Activated CD8-positive, alpha-beta memory T cell treated with anti-CD3 and anti-CD28 coated beads, Interleukin-2, amount 50 U/mL, for 4 hours (primary cell): ENCODE measurements around the gene CLDN24.

Experiments used
- DNase-seq: peaks from one replicate; pipeline ENCODE4 v3.0.0-alpha.2; 2020

The CLDN24 gene

DNA sequence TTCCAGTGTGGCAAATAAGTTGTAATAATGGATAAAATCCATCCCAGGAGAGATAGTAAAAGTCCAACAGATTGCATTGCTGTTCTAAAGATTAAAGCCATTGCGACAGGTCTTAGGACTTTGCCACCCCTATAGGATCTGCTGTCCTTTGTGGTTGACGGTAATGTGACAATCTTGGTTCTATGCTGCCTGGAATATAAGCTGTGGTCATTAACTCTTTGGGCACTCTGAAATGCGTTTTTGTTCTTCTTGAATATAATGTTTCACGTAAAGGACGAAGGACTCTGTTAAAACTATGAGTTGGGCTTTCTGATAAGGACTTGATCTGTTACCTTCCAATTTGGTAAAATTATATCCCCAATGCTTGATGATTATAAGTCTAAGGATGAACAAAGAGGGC is at the start of gene CLDN24:
TSS of gene CLDN24 (minus strand) at position 101 of the 400 bp plus-strand sequence. CDS start at position 101, 0 bp downstream.
- no peak for DNase-seq

GRCh38 chr4:183370786-183371185 is 48.6 kb upstream of the CLDN24 start:
- no peak for DNase-seq

DNA sequence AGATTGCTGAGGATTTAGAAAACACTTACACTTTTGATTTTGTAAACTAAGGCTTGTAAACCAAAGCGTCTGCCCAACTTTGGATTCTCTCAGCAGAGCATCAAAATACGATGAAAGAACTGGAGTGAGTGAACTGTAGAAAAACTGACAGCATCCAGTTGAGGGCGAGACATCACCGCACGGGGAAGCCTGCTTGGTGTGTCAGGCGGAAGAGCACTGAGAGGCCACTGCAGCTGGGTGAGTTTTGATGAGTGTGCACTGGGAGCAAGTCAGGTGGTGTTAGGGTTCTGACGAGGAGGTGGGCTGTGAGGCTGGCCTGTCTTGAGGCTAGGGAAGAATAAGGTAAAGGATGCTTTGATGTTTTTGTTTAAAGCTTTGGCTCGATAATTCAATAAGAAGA is 46.8 kb upstream of the CLDN24 start:
- DNase-seq: no peak

DNA sequence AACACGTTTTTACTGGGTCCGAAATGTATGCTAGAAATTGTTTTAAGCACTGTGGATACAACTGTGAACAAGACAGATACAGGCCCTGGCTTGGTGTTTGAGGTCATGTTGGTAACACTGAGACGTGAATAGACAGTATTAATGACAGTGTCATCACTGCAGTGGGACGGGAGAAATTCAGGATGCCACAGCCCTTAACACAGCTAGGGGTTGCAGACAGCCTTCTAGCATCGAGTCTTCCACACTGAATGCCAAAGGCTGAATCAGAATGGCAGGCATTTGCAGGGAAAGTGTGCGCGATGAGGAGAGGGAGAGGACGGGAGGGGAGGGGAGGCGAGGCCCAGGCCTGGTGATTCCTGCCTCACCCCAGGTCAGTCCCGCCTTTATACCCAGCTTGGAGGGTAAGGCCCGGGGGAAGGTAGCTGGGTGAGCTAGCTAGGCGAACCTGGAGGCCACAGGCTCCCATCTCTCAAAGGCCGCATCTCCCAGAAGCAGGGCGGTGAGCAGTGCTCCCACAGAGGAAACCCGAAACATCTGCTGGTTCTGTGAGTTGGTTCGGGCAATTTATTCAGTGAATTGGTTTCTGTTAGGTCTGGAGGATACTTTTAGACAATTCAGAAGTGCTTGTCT is 44.1 kb upstream of the CLDN24 start:
- DNase-seq: no peak

DNA sequence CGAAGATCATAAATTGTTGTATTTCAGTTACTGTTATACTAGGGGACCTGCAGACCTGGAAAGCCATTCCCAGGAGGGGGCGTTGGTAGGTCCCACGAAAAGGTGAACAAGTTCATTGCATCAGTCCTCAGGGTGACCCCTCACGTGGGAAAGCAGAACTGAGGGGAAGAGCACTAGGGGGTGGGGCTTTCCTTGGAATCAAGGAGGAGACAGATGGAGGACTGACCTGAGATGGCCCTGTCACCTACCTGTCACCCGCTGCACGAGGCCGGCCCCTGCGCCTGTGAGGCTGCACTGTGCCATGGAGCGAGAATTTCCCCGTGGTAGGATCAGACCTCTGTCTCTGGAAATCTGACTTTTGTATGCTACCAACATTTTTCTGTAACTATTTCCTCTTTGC is 41.8 kb upstream of the CLDN24 start:
- DNase-seq: no peak

DNA sequence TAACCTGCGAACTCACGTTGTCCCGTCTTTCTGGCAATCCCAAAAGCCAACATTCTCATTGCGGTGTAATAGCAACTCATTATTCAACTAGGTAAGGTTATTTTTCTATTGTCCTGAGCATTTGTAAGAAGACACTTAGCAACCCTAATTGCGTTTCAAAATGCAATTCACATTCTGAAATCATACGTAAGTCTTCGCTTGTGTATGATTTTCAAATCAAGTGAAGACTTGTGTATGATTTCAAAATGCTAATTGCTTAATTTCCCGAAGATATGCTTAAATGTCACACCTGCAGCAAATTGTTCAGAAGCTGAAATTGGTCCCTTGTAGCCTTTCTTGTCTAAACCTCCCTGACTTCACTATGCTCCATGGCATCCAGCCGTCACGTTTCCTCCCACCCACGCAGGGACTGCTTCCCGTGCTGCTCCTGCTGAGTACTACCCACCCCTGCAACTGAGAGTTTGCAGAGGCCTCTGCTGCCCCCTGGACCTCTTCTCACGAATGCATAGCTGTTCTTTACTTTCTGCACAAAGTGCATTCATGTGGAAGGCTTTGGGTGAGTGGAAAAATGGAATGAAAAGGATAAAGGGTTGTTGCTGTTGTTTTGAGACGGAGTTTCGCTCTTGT is 40.8 kb upstream of the CLDN24 start:
- DNase-seq: no peak

DNA sequence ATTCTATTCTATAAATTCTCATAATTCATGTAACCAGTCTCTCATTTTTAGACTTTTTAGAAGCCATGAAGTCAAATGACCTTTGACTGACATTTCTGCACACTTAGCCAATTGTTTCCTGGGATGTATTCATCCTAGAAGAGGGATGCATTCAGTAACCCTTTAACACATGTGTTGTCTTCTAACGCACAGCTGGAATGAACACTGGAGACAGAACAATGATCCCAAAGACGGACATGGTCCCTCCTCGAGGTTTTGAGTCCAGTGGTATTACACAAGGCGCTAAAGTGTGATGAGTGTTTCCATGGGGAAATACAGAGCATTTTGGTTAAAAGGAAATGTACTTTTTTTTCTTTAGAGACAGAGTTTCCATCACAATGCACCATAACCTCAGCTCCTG is 39.8 kb upstream of the CLDN24 start:
- no peak for DNase-seq

DNA sequence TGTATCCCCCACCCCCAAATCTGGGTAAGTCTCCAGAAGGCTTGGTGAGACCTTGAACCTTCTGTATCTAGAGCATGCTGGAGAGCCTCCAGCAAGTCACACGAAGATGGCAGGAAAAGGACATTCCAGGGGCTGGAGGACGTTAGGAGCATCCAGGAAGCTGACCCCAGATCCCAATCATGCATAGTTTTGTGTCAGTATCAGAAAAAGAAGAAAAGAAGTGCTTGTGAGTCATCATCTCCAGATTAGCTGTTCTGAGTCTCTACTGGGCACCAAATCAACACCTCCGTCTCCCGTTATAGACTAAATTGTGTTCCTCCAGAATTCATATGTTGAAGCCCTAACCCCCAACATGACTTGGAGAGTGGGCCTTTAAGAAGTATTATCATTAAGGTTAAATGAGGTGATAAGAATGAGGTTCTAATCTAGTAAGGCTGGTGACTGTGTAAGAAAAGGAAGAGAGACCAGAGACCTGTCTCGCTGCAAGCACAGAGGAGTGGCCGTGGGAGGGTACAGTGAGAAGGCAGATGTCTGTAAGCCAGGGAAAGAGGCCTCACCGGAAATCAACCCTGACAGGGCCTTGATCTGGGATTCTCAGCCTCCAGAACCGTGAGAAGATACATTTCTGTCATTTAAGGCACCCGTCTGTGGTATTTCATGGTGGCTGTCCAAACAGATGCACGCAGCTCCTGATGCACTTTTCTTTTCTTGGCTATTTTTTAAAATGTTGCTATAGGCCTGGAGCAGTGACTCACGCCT is 38.1 kb upstream of the CLDN24 start:
- no peak for DNase-seq

GRCh38 chr4:183358215-183358755 is 36.1 kb upstream of the CLDN24 start:
- DNase-seq: no peak

GRCh38 chr4:183356931-183357675 is 34.9 kb upstream of the CLDN24 start:
- no peak for DNase-seq

DNA sequence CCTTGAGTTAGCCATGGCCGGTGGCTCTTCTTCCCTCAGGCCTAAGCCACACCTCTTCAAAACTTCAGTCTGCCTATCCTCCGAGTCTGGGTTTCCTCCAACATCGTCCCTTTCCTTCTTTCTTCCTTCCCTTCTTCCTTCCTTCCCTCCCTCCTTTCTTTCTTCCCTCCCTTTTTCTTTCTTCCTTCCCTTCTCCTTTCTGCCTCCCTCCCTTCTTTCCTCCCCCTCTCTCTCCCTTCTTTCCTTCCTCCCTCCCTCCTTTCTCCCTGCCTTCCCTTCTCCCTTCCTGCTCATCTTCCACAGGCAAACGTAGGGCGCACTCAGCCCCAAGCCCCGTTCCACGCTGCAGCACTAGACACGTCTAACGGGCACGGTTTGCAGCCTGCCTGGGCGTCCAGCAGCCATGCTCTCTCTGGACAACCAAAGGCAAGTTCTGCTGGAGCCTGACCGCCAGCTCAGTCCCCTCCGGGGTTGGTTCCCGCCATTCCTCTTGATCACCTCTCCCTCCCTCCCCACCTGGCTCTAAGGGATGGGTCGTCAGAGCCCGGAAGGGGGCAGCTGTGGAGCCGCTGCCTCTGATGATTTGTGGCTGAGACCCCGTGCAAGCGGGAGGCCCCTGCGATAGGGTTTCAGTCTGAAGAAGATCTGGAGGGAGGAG is 34.1 kb upstream of the CLDN24 start:
- DNase-seq: no peak

GRCh38 chr4:183355405-183355804 is 33.2 kb upstream of the CLDN24 start:
- DNase-seq: no peak

- DNase-seq: no peak
Observed at GRCh38 chr4:183354219-183354618, 32.0 kb upstream of the CLDN24 start.

DNA sequence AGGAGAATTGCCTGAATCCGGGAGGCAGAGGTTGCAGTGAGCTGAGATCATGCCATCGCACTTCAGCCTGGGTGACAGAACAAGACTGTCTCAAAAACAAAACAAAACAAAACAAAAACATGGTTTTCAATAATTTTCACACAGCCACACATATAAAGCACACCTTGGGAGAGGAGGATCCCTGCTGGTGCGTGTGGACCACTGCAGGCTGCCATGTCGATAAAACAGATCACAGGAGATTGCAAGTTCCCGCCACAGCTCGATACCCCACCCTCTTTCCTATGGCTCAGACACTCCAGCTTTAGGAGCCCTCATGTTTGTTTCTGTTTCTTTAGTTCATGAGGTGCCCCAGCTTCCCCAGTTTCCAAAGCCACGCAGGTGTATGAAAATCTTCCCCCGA is 31.3 kb upstream of the CLDN24 start:
- DNase-seq: no peak

DNA sequence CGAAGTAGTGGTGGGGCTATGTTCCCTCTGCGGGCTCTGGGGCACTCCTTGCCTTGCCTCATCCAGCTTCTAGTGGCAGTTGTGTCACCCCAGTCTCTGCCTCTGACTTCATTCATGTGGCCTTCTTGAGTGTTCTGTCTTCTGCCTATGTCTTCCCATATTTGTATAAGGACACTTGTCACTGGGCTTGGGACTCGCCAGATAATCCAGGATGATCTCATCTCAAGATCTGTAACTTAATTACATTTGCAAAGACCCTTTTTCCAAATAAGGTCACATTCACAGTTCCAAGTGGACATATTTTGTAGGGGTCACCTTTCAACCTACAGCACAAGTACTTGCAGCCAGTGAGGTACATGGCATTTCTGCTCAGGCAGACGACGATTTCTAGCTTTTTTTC is 30.3 kb upstream of the CLDN24 start:
- DNase-seq: no peak

DNA sequence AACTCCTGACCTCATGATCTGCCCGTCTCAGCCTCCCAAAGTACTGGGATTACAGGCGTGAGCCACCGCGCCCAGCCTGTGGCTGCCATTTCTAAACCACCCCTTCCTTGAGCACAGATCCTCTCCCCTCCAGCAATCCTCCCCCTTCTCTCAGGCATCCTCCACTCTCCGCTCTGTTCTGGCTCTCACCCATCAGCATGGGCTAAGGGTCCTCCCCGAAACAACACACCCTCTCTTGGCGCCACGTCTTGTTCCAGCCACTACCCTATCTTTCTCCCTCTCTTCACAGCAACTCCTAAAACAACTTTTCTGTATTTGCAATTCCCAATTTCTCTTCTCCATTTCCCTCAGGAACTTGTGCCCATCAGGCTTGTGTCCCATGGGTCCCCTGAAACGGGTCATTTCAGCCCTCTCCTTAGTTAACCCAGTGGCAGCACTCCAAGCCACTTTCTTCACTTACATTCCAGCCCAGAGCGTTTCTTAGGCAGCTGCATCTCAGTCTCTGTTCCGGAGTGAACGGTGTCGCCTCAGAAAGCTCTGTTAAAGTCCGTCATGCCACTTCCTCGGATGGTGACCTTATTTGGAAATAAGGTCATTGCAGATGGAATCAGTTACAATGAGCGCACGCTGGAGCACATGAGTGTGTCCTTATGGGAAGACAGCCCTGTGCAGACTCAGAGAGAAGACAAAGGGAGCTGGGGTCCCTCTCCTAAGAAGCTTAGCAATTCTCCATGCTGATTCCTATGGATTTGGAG is 28.3 kb upstream of the CLDN24 start:
- DNase-seq: no peak

DNA sequence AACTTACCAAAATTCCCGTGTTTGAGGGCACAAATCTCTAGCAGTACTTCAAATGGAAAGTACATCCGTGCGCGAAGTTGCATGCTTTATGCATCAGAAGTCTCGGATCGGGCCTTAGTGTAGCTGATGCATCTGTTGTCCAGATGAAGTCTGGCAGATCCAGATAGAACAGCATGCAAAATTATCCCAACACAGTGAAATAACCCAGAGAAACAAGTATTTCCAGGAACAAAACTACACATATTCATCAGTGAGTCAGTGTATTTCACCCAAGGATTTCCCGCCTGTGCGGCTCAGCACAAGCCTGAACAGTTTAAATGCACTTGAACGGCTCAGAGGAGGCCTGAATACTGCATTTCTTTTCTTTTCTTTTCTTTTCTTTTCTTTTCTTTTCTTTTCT is 27.4 kb upstream of the CLDN24 start:
- no peak for DNase-seq

DNA sequence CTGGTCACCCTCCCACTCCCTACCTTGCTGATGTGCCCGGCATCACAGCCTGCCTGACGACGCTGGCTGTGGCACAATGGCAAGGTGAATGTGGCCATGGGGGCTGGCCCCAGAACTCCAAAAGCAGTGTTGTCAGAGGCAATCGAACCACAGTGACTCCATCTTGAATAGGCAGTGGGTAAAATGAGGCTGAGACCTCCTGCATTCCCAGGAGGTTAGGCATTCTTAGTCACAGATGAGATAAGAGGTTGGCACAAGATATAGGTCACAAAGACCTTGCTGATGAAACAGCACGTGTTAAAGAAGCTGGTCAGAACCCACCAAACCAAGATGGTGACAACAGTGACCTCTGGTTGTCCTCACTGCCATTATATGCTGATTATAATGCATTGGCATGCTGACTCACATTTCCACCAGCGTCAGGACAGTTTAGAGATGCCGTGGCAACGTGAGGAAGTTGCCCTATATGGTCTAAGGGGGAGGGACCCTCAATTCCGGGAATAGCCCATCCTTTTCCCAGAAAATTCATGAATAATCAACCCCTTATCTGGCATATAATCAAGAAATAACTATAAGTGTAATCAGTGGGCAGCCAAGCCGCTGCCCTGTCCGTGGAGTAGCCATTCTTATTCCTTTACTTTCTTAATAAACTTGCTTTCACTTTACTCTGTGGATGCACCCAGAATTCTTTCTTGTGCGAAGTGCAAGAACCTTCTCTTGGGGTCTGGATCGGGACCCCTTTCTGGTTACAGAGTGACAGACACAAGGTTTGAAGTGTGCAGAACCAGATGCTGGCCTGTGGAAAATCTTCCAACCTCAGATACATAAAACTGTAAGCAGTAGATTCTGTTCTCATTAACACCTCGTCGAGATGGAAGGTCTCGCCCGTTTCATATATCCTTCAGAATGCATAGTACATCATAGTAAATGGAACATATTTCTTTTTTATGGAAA is 26.8 kb upstream of the CLDN24 start:
- DNase-seq: no peak

- DNase-seq: no peak
Observed at GRCh38 chr4:183348136-183348535, 25.9 kb upstream of the CLDN24 start.

GRCh38 chr4:183347566-183347965 is 25.3 kb upstream of the CLDN24 start:
- DNase-seq: no peak

DNA sequence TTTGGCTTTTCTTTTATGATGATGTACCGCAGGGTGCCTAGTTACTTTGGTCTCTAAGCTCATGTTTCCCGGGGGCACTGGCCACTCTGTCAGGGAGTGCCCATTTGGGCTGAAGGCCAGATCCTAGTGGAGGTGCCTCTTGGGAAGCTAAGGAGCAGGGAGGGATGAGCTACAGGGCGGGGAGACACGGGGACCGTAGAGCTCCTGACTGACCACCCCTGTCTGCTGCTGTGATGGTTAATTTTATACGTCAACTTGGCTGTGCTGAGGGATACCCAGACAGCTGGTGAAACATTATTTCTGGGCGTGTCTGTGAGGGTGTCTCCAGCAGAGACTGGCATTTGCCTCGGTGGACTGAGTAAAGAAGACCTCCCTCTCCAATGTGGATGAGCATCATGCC is 24.9 kb upstream of the CLDN24 start:
- no peak for DNase-seq
